ENCODE data around the gene CAMTA1.

CAMTA1 gene

GRCh38 chr1:7558921-7559869 is 773.9 kb downstream of the CAMTA1 start:
- no peak for DNase-seq

- no peak for DNase-seq
These were observed 774.9 kb downstream of the CAMTA1 start for GRCh38 chr1:7560128-7560527.

- no peak for DNase-seq
These were observed 775.4 kb downstream of the CAMTA1 start for GRCh38 chr1:7560601-7561181.

- DNase-seq: no peak
These were observed 776.2 kb downstream of the CAMTA1 start for GRCh38 chr1:7561331-7561921.

- DNase-seq: no peak
These were observed 776.9 kb downstream of the CAMTA1 start for GRCh38 chr1:7561936-7562728.

GRCh38 chr1:7562729-7563605 is 777.7 kb downstream of the CAMTA1 start:
- DNase-seq: no peak

- DNase-seq: no peak
These were observed 778.9 kb downstream of the CAMTA1 start for GRCh38 chr1:7564137-7564536.

- no peak for DNase-seq
These were observed 780.0 kb downstream of the CAMTA1 start for GRCh38 chr1:7565099-7565750.

GRCh38 chr1:7566417-7567375 is 781.4 kb downstream of the CAMTA1 start:
- DNase-seq: no peak

GRCh38 chr1:7567376-7567775 is 782.1 kb downstream of the CAMTA1 start:
- no peak for DNase-seq

- no peak for DNase-seq
These were observed 782.8 kb downstream of the CAMTA1 start for GRCh38 chr1:7568053-7568452.

- DNase-seq: no peak
These were observed 783.8 kb downstream of the CAMTA1 start for GRCh38 chr1:7568901-7569524.

GRCh38 chr1:7570311-7570710 is 785.1 kb downstream of the CAMTA1 start:
- DNase-seq: no peak

- DNase-seq: no peak
These were observed 787.4 kb downstream of the CAMTA1 start for GRCh38 chr1:7572654-7573152.

GRCh38 chr1:7573481-7573880 is 788.2 kb downstream of the CAMTA1 start:
- DNase-seq: no peak

GRCh38 chr1:7574121-7575040 is 789.1 kb downstream of the CAMTA1 start:
- DNase-seq: no peak

- DNase-seq: no peak
These were observed 789.8 kb downstream of the CAMTA1 start for GRCh38 chr1:7575041-7575400.

GRCh38 chr1:7576946-7577657 is 791.8 kb downstream of the CAMTA1 start:
- no peak for DNase-seq
